Kidney tubule cell (primary cell): ENCODE results near the gene OTOP2.
"Not testable (repeated sequence)": the region's sequence is repeated elsewhere in the genome, so short reads cannot be mapped to it uniquely, and the experiment has no call there.

ENCODE experiments used
- DNase-seq: peaks from one replicate; pipeline ENCODE4 v3.0.0-alpha.2; 2018; ENCODE audit warnings: low spot score

OTOP2 gene

GRCh38 chr17:74951680-74952421, 27.8 kb downstream of the OTOP2 start:
- DNase-seq: no peak

DNA sequence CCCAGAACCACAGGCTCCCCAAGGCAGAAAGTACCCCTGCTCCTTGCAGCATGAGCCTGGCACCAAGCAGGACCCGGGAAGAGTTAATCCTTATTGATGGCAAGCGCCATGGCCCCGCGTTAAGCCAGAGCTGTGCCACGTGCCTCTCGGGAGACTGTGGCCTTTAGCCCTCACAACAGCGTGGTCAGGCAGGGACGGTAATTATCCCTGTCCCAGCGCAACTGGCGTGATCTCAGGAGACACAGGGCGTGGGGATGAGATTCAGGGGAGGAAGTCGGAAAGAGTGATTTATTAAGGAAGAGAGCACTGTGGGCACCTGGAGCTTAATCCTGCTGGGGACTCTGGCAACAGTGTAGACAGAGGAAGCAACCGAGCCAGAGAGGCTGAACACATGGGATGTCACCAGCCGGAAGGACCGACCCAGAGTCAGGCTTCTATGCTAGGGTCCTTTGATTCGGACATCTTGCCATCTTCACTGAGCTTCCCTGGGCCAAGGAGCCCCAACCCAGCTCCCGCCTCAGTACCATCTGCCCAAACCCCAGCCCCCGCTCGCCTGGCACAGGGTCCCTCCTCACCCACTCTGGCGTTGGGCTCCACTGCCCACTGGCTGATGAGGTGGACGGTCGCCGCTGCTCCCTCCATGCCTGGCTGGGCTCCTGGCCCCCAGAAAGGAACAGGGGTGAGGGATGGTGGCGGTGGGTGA, 28.5 kb downstream of the OTOP2 start:
- no peak for DNase-seq

DNA sequence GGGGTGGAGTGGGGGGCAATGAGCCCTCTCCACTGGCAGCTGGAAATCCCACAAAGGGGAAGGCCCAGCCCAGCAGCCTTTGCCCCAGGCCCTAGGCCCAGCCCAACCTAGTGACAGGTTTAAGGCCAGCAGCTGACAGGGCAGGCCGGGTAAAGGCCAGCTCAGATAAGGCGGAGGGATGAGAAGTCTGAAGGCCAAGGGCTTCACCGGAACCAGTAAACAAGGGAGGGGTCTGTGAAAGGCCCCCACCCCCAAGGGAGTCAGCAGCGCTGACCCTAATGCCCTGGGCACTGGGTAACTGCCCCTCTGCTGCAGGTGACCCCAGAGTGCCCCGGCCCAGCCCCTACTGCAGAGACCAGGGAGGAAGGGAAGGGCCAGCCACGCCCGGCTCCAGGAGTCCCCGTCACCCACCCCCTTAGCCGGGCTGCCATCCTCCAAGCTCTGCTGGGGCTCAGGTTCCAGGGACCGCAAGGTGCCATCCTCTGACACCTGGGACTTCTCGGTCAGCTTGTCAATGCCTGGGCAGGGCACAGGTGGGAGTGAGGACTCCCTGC, 29.1 kb downstream of the OTOP2 start:
- no peak for DNase-seq

- no peak for DNase-seq
These were observed 30.0 kb downstream of the OTOP2 start for GRCh38 chr17:74954115-74954514.

- DNase-seq: no peak
These were observed 30.8 kb downstream of the OTOP2 start for GRCh38 chr17:74954665-74955421.

- no peak for DNase-seq
These were observed 32.0 kb downstream of the OTOP2 start for GRCh38 chr17:74956093-74956492.

GRCh38 chr17:74957935-74958740, 34.1 kb downstream of the OTOP2 start:
- peak; percentile 53 for DNase-seq

GRCh38 chr17:74959826-74960515, 35.9 kb downstream of the OTOP2 start:
- peak; percentile 21 for DNase-seq

DNA sequence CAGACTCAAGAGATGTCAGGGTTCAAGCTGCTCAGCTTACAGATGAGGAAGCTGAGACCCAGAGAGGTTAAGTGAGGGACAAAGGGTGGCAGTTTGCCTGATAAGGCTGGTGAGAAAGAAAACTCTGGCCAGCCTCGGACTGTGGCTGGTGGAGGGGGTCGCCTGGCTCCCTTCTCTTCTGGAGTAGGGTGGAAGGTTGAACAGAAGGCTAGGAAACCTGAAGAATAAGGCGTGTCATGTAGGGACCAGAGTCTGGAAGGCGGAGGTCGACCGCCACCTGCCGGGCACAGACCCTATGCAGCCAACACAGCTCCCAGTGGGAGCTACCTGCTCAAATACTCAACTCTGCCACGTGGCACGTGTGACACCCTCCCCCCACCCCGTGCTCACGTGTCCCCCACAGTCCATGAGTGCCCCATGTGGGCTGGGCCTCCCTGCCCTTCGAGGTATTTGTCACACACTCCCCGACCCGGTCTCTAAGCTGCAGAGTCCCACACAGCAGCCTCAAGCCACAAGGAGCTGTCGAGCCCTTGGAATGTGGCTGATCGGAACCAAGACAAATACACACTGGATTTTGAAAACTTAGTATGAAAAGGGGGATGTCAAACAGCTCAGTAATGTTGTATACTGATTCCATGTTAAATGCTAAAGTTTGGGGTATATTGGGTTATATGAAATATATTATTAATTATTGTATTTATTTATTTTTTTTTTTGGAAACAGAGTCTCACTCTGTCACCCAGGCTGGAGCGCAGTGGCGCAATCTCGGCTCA, 36.7 kb downstream of the OTOP2 start:
- DNase-seq: peak; percentile 62

DNA sequence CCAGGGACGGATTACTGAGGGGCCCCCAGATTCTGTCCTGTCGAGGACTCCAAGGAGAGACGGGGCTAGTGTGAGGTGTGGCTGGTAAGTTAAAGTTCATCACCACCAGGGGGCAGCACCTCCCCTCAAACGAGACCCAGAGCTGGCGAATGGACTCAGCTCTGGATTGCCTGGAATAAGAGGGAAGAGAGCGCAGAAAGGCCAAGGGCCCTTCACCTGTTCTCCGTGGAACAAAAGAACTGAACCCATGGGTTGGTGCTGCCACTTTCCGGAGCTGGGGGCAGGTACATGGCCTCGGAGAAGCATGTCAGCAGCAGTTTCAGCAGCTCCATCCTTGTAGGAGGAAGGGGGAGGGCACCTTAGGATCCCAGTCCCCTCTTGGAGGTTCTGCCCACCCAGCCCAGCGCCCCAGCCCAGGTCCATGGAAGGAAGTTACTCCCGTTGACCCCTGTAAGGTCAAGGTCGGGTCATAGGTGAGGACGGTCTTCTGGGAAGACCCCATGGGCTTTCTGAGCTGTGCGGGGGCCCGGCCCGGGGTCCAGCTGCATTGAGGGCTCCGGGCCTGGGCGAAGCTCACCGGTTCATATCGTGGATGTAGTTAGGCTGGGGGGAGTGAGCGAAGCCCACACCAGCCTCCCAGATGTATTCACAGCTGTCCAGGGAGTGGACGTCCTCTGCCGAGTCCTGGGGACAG, 37.7 kb downstream of the OTOP2 start:
- peak; percentile 85 for DNase-seq

GRCh38 chr17:74962622-74963394, 38.7 kb downstream of the OTOP2 start:
- DNase-seq: no peak

DNA sequence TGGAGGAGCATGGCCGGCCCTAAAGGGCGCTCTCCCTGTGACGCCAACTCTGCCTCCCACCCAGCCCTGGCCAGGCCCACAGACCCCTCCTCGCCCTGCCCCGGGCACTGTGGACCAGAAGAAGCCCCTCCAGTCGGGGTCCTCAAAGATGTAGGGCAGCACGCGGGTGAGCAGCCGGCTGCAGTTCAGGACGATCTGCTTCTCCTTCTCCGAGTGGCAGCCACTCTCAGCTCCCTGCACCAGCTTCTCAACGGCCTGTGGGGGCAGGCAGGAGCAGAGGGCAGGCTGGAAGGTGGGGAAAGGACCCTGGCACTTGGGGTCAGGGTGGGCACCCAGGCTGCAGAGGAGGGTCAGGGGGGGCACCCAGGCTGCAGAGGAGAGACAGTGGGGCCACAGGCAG, 39.6 kb downstream of the OTOP2 start:
- no peak for DNase-seq

GRCh38 chr17:74964246-74964761, 40.2 kb downstream of the OTOP2 start:
- no peak for DNase-seq

GRCh38 chr17:74964988-74965622, 41.0 kb downstream of the OTOP2 start:
- DNase-seq: no peak

DNA sequence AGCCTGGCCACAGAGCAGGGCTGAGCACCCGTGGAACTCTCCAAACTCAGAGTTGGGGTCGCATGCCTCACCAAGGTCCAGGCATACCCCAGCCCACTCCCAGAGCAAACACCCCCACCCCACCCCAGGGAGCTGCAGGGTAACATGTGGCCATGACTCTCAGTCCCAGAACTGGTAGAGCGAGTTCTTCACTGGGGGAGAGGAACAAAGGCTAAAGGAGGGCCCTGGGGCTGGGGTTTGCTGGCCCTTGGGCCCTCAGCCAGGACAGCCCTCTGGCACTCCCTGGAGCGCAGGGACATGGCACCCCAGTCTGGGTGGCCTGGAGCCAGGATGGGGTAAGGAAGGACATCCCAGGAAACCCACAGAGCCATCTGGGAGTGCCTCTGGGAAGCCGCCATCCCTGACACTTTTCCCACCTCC, 44.3 kb downstream of the OTOP2 start:
- no peak for DNase-seq

GRCh38 chr17:74969501-74969900, 45.4 kb downstream of the OTOP2 start:
- DNase-seq: not testable (repeated sequence)

DNA sequence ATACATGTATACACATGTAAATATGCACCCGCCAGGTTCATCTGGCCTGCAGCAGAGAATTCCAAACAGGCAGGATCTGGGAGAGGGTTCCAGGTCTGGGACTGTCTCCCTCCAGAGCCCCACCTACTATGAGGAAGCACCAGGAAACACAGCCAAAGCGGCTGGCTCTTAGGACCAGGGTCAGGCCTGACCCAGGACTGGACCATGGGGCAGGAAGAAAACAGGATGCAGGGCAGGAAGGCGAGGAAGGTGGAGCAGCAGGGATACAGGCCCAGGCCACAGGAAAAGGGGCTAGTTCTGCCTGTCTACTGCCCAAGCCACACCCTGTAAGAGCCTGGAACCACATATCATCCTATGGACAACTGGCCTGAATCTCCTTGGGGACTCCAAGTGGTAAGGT, 46.3 kb downstream of the OTOP2 start:
- DNase-seq: no peak
